GM12801 (cell line): Measurements from ENCODE around the gene TK2.

Experiments
- CTCF ChIP-seq: IDR thresholded peaks from one replicate; pipeline ENCODE4 v1.5.1; 2011; ENCODE audit warnings: control low read depth; ENCODE audit not compliant: insufficient read length; ENCODE audit errors: extremely low read depth

Gene TK2

GRCh38 chr16:66528294-66528693, 21.6 kb downstream of the TK2 start:
- no peak for TF ChIP-seq CTCF

- no peak for TF ChIP-seq CTCF
Measured at GRCh38 chr16:66525396-66526180, 24.3 kb downstream of the TK2 start.

- no peak for TF ChIP-seq CTCF
Measured at GRCh38 chr16:66524601-66525164, 25.2 kb downstream of the TK2 start.

- no peak for TF ChIP-seq CTCF
Measured at GRCh38 chr16:66523861-66524354, 26.0 kb downstream of the TK2 start.

GRCh38 chr16:66522816-66523590, 26.9 kb downstream of the TK2 start:
- TF ChIP-seq CTCF: no peak

- no peak for TF ChIP-seq CTCF
Measured at GRCh38 chr16:66521951-66522771, 27.8 kb downstream of the TK2 start.

GRCh38 chr16:66521252-66521713, 28.6 kb downstream of the TK2 start:
- no peak for TF ChIP-seq CTCF
